Measurements from ENCODE around the gene DOCK9. TPM values are rescaled to one million over a fixed set of nuclear protein-coding genes. Genes with fewer than 3 reads are reported as not detected.

DOCK9 gene
- total and polyA plus RNA-seq, 2 donors (not counting 1 experiment from before 2014, with no cell fraction given) = 18.2 TPM

DNA sequence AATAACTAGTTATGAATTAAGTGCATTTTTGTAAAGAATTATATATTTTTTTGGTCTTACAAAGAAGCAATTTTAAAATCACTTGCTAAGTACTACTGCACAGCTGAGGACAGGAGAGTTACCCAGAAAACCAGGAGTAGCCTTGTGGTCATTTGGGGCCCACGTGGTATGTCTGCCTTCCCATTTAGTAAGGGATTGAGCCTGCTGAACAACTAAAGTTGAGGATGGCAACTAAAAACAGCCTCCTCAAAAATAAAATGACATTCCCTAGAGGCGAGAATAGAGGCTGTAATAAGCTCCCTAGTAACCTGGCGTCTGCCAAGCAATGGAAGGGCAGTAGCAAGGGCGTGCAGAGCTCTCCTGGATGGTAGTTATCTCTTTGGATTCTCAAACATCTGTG, 36.3 kb downstream of the DOCK9 start:
- no peak overlapping the region for H3K4me2 ChIP-seq (ENCODE audit: extremely low read depth, insufficient read depth, low read length)
- no peaks in the 10 kb centered on the region for H3K79me2 ChIP-seq (ENCODE audit: control insufficient read depth, insufficient read depth, low read length)
- H3K4me3 ChIP-seq (replicated peaks in 1 of 4; ENCODE audit: control extremely low read depth in 1 of 4, insufficient read depth in 1 of 4, low read depth in 3 of 4, low read length in 4 of 4) = no peak overlapping the region
- H3K9me3 ChIP-seq (ENCODE audit: control insufficient read depth, insufficient read depth, low read depth, low read length) = no peaks in the 10 kb centered on the region
- no peak for TF ChIP-seq CTCF (conservative IDR thresholded peaks at IDR 0.05 in 1 of 2, IDR thresholded peaks at IDR 0.05 in 1 of 2; ENCODE audit: low read depth in 1 of 2, low read length in 2 of 2)
- no peak for TF ChIP-seq EZH2 (IDR thresholded peaks at IDR 0.05; ENCODE audit: low read length, missing control alignments)
- no peak overlapping the region for H3K9ac ChIP-seq (ENCODE audit: insufficient read depth, low read length)
- no peak overlapping the region for H3K27ac ChIP-seq (ENCODE audit: insufficient read depth, low read length)
- H4K20me1 ChIP-seq (ENCODE audit: control insufficient read depth, extremely low read depth, insufficient read depth, low read length) = no peaks in the 10 kb centered on the region
- H3K36me3 ChIP-seq (ENCODE audit: control insufficient read depth, insufficient read depth, low read length) = no peaks in the 10 kb centered on the region
- no peak for DNase-seq (ENCODE audit: low read depth in 2 of 2)
- no peaks in the 10 kb centered on the region for H3K27me3 ChIP-seq (ENCODE audit: control insufficient read depth, insufficient read depth, low read length)
- no peaks in the 10 kb centered on the region for H3K4me1 ChIP-seq (ENCODE audit: control insufficient read depth, extremely low read depth, insufficient read depth, low read length)
- no peak overlapping the region for H2AFZ ChIP-seq (ENCODE audit: low read length)

DNA sequence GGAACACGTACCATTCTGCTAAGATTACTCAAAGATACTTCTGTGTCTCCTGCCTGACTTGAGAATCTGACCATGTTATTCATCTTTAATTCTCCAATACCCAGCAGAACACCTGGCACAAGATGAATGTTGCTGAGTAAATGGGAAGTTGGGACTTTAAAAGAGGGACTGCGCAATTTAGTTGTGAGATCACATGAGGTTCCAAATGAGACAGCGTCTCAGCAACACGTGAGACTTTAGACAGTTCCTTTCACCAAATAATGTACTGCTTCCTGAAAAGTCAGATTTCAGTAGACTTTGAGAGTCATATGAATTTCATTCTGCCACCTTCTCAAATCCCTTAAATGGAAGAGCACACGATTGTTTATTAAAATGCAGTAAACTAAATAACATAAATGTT, 36.7 kb downstream of the DOCK9 start:
- DNase-seq (ENCODE audit: low read depth in 2 of 2) = no peak
- no peak overlapping the region for H3K4me2 ChIP-seq (ENCODE audit: extremely low read depth, insufficient read depth, low read length)
- H3K4me1 ChIP-seq (ENCODE audit: control insufficient read depth, extremely low read depth, insufficient read depth, low read length) = no peaks in the 10 kb centered on the region
- no peak overlapping the region for H3K9ac ChIP-seq (ENCODE audit: insufficient read depth, low read length)
- no peaks in the 10 kb centered on the region for H4K20me1 ChIP-seq (ENCODE audit: control insufficient read depth, extremely low read depth, insufficient read depth, low read length)
- no peak overlapping the region for H3K4me3 ChIP-seq (replicated peaks in 1 of 4; ENCODE audit: control extremely low read depth in 1 of 4, insufficient read depth in 1 of 4, low read depth in 3 of 4, low read length in 4 of 4)
- H3K27ac ChIP-seq (ENCODE audit: insufficient read depth, low read length) = no peak overlapping the region
- H3K79me2 ChIP-seq (ENCODE audit: control insufficient read depth, insufficient read depth, low read length) = no peaks in the 10 kb centered on the region
- no peak for TF ChIP-seq EZH2 (IDR thresholded peaks at IDR 0.05; ENCODE audit: low read length, missing control alignments)
- TF ChIP-seq CTCF (conservative IDR thresholded peaks at IDR 0.05 in 1 of 2, IDR thresholded peaks at IDR 0.05 in 1 of 2; ENCODE audit: low read depth in 1 of 2, low read length in 2 of 2) = no peak
- H3K27me3 ChIP-seq (ENCODE audit: control insufficient read depth, insufficient read depth, low read length) = no peaks in the 10 kb centered on the region
- no peak overlapping the region for H2AFZ ChIP-seq (ENCODE audit: low read length)
- no peaks in the 10 kb centered on the region for H3K36me3 ChIP-seq (ENCODE audit: control insufficient read depth, insufficient read depth, low read length)
- no peaks in the 10 kb centered on the region for H3K9me3 ChIP-seq (ENCODE audit: control insufficient read depth, insufficient read depth, low read depth, low read length)

- Histone ChIP-seq H3K4me2 (ENCODE audit: extremely low read depth, insufficient read depth, low read length) (no peak overlapping the region), H3K4me1 (ENCODE audit: control insufficient read depth, extremely low read depth, insufficient read depth, low read length) (no peaks in the 10 kb centered on the region), H2AFZ (ENCODE audit: low read length) (no peak overlapping the region), H3K4me3 (replicated peaks in 1 of 4; ENCODE audit: control extremely low read depth in 1 of 4, insufficient read depth in 1 of 4, low read depth in 3 of 4, low read length in 4 of 4) (no peak overlapping the region), H4K20me1 (ENCODE audit: control insufficient read depth, extremely low read depth, insufficient read depth, low read length) (no peaks in the 10 kb centered on the region), H3K36me3 (ENCODE audit: control insufficient read depth, insufficient read depth, low read length) (no peaks in the 10 kb centered on the region), H3K79me2 (ENCODE audit: control insufficient read depth, insufficient read depth, low read length) (no peaks in the 10 kb centered on the region), H3K27me3 (ENCODE audit: control insufficient read depth, insufficient read depth, low read length) (no peaks in the 10 kb centered on the region), H3K27ac (ENCODE audit: insufficient read depth, low read length) (no peak overlapping the region), H3K9ac (ENCODE audit: insufficient read depth, low read length) (no peak overlapping the region), H3K9me3 (ENCODE audit: control insufficient read depth, insufficient read depth, low read depth, low read length) (no peaks in the 10 kb centered on the region)
- no peak for TF ChIP-seq CTCF (conservative IDR thresholded peaks at IDR 0.05 in 1 of 2, IDR thresholded peaks at IDR 0.05 in 1 of 2; ENCODE audit: low read depth in 1 of 2, low read length in 2 of 2)
- TF ChIP-seq EZH2 (IDR thresholded peaks at IDR 0.05; ENCODE audit: low read length, missing control alignments) = no peak
- no peak for DNase-seq (ENCODE audit: low read depth in 2 of 2)
Measured at GRCh38 chr13:98940325-98941001, 37.4 kb downstream of the DOCK9 start.
